Progenitor cell of endocrine pancreas (in vitro differentiated cells): ENCODE measurements around the gene SLC35F3. TPM values are rescaled to one million over a fixed set of nuclear protein-coding genes. Genes with fewer than 3 reads are reported as not detected.

Source experiments
- DNase-seq: peaks from one replicate; pipeline ENCODE4 v3.0.0; 2021; ENCODE audit warnings: low spot score; ENCODE audit not compliant: unreplicated experiment
- H3K27ac Mint-ChIP-seq: 2 replicates; pipeline ENCODE4 v1.8.0; 2021; ENCODE audit warnings: mild to moderate bottlenecking, moderate library complexity, mixed read lengths
- H3K27me3 Mint-ChIP-seq: 2 replicates; pipeline ENCODE4 v1.8.0; 2021; ENCODE audit warnings: mixed read lengths
- H3K36me3 Mint-ChIP-seq: 2 replicates; pipeline ENCODE4 v1.8.0; 2022; ENCODE audit warnings: mixed read lengths; ENCODE audit not compliant: insufficient read depth
- H3K4me1 Mint-ChIP-seq: 2 replicates; pipeline ENCODE4 v1.8.0; 2021; ENCODE audit warnings: low read depth, mixed read lengths
- H3K4me3 Mint-ChIP-seq: 2 replicates; pipeline ENCODE4 v1.8.0; 2021; ENCODE audit warnings: low read depth, mild to moderate bottlenecking, moderate library complexity, mixed read lengths
- H3K9me3 Mint-ChIP-seq: 2 replicates; pipeline ENCODE4 v1.8.0; 2021; ENCODE audit warnings: low read depth, mixed read lengths
- CTCF ChIP-seq: fragments of 200-600 bp; sonication (generic); IDR thresholded peaks from one replicate; pipeline ENCODE4 v1.5.0; 2021; ENCODE audit warnings: antibody characterized with exemption, mild to moderate bottlenecking; ENCODE audit not compliant: unreplicated experiment
- total RNA-seq: library from RNA; stranded (reverse); gene quantifications from 2 replicates; pipeline ENCODE4 v1.2.1, GENCODE V29; 2021

SLC35F3 gene
- total RNA-seq, 1 donor from 2014 or later, result 0.74 TPM

DNA sequence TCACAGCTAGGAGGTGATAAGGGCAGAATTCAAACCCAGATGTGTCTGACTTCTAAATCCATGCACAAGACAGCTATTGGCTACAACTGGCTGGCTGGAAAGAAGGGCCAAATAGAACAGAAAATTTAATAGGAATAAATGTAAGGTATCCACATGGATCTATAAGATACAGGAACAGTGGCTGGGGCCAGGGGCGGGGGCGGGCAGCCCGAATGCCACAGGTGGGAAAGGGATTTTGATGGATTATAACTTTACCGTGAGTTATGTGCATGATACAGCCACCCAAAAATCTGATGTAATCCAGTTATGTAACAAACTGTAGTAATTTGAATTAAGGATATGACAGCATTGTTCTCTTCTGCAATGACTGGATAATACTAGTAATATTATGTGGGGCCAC, 381.7 kb downstream of the SLC35F3 start:
- peaks cover 2% of the 10 kb centered on the region for H3K36me3 Mint-ChIP-seq
- H3K9me3 Mint-ChIP-seq, result peaks cover 12% of the 10 kb centered on the region
- H3K27me3 Mint-ChIP-seq, result peaks cover 3% of the 10 kb centered on the region
- H3K4me1 Mint-ChIP-seq, result no peaks in the 10 kb centered on the region
- no peak for DNase-seq
- TF ChIP-seq CTCF, result no peak
- H3K4me3 Mint-ChIP-seq, result no peak overlapping the region
- H3K27ac Mint-ChIP-seq, result no peak overlapping the region

DNA sequence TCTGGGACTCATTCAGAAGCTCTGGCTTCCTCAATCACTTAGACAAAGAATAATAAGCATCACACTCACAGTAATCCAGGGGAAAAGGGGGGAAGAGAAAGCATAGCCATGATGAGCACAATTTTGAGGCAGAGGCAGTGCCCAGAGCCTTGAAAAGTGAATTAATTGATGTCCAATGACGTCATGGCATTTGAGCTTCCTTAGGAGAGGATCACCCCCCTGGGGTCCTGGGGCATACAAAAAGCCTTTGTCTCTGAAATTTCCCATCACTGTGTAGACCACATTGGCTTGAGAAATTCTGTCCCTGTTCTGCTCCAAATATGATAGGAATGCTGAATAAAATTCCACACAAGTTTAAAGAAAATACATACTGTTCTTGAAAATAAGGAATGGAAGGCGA, 384.5 kb downstream of the SLC35F3 start:
- H3K4me1 Mint-ChIP-seq, result no peaks in the 10 kb centered on the region
- peaks cover 2% of the 10 kb centered on the region for H3K36me3 Mint-ChIP-seq
- peaks cover 7% of the 10 kb centered on the region for H3K27me3 Mint-ChIP-seq
- H3K9me3 Mint-ChIP-seq, result peaks cover 12% of the 10 kb centered on the region
- DNase-seq, result no peak
- H3K27ac Mint-ChIP-seq, result no peak overlapping the region
- no peak overlapping the region for H3K4me3 Mint-ChIP-seq
- no peak for TF ChIP-seq CTCF

- no peak for DNase-seq
- H3K9me3 Mint-ChIP-seq, result peaks cover 12% of the 10 kb centered on the region
- peaks cover 4% of the 10 kb centered on the region for H3K27me3 Mint-ChIP-seq
- H3K27ac Mint-ChIP-seq, result no peak overlapping the region
- peaks cover 3% of the 10 kb centered on the region for H3K4me1 Mint-ChIP-seq
- H3K36me3 Mint-ChIP-seq, result peaks cover 2% of the 10 kb centered on the region
- H3K4me3 Mint-ChIP-seq, result no peak overlapping the region
- no peak for TF ChIP-seq CTCF
Measured at GRCh38 chr1:234289538-234290305, 385.2 kb downstream of the SLC35F3 start.

DNA sequence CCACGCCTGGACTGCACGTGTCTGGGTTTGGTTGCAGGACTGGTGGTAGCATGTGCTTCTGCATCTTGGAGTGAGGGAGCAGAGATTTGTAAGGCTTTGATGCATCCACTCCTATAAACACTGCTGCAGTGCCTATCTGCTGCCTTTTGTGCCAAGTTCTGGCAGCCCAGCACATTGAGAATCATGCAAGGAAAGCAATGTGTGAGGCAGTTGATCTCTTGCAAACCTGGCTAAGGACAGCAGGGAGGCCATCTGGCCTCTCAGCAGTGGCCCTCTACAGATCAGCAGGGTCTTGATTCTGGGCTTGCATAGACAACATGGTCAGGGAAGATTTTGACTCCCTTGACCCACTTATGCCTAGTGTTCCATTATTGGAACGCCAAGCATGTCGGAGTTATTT, 387.5 kb downstream of the SLC35F3 start:
- no peak for DNase-seq
- H3K36me3 Mint-ChIP-seq, result peaks cover 2% of the 10 kb centered on the region
- TF ChIP-seq CTCF, result no peak
- no peak overlapping the region for H3K4me3 Mint-ChIP-seq
- H3K27ac Mint-ChIP-seq, result no peak overlapping the region
- H3K4me1 Mint-ChIP-seq, result peaks cover 3% of the 10 kb centered on the region
- peaks cover 12% of the 10 kb centered on the region for H3K9me3 Mint-ChIP-seq
- peaks cover 4% of the 10 kb centered on the region for H3K27me3 Mint-ChIP-seq

GRCh38 chr1:234292548-234292947, 388.1 kb downstream of the SLC35F3 start:
- peaks cover 4% of the 10 kb centered on the region for H3K27me3 Mint-ChIP-seq
- peaks cover 2% of the 10 kb centered on the region for H3K36me3 Mint-ChIP-seq
- H3K27ac Mint-ChIP-seq, result no peak overlapping the region
- no peak overlapping the region for H3K4me3 Mint-ChIP-seq
- no peak for DNase-seq
- H3K9me3 Mint-ChIP-seq, result peaks cover 12% of the 10 kb centered on the region
- no peak for TF ChIP-seq CTCF
- H3K4me1 Mint-ChIP-seq, result peaks cover 3% of the 10 kb centered on the region
